H9 (cell line): ENCODE results near the gene ODC1. TPM values are rescaled to one million over a fixed set of nuclear protein-coding genes. Genes with fewer than 3 reads are reported as not detected.
A peak's percentile ranks its signal among the peaks of the same experiment; 100 is the strongest.

Experiments
- DNase-seq: peaks from one replicate; pipeline ENCODE4 v3.0.0-alpha.2; 2017
- H2AFZ ChIP-seq: one replicate; pipeline ENCODE4 v1.6.1; 2013; ENCODE audit warnings: mild to moderate bottlenecking, low read length, control low read depth, moderate library complexity
- H2AK5ac ChIP-seq: 2 replicates; pipeline ENCODE4 v1.6.1; 2013; ENCODE audit warnings: low read length, control low read depth, mixed read lengths; ENCODE audit not compliant: insufficient read length
- H2BK120ac ChIP-seq: one replicate; pipeline ENCODE4 v1.6.1; 2013; ENCODE audit warnings: low read depth, mild to moderate bottlenecking, low read length, control low read depth, inconsistent platforms; ENCODE audit not compliant: poor library complexity, severe bottlenecking
- H2BK12ac ChIP-seq: 2 replicates; pipeline ENCODE4 v1.6.1; 2013; ENCODE audit warnings: low read length, control low read depth, mixed read lengths, low read depth; ENCODE audit not compliant: insufficient read length
- H2BK15ac ChIP-seq: 2 replicates; pipeline ENCODE4 v1.6.1; 2013; ENCODE audit warnings: low read depth, low read length, control low read depth
- H2BK20ac ChIP-seq: one replicate; pipeline ENCODE4 v1.6.1; 2013; ENCODE audit warnings: low read depth, mild to moderate bottlenecking, low read length, control low read depth, inconsistent platforms; ENCODE audit not compliant: poor library complexity, severe bottlenecking
- H2BK5ac ChIP-seq: 2 replicates; pipeline ENCODE4 v1.6.1; 2013; ENCODE audit warnings: low read length, control low read depth, mixed read lengths; ENCODE audit not compliant: insufficient read length
- H3K14ac ChIP-seq: 2 replicates; pipeline ENCODE4 v1.6.1; 2013; ENCODE audit warnings: low read length, control low read depth; ENCODE audit not compliant: insufficient read depth
- H3K18ac ChIP-seq: 2 replicates; pipeline ENCODE4 v1.6.1; 2013; ENCODE audit warnings: low read depth, mild to moderate bottlenecking, mixed read lengths, low read length, control low read depth; ENCODE audit not compliant: insufficient read length
- H3K23ac ChIP-seq: 2 replicates; pipeline ENCODE4 v1.6.1; 2013; ENCODE audit warnings: low read length, control low read depth, mixed read lengths, low read depth; ENCODE audit not compliant: insufficient read length
- H3K23me2 ChIP-seq: 2 replicates; pipeline ENCODE4 v1.6.1; 2013; ENCODE audit warnings: low read depth, mild to moderate bottlenecking, mixed read lengths, low read length, control low read depth; ENCODE audit not compliant: insufficient read length, poor library complexity, severe bottlenecking
- H3K27ac ChIP-seq: 2 replicates; pipeline ENCODE4 v1.5.1; 2013; ENCODE audit warnings: low read length, control low read depth, mixed read lengths, low read depth; ENCODE audit not compliant: insufficient read length
- H3K27me3 ChIP-seq: 2 replicates; pipeline ENCODE4 v1.6.1; 2013; ENCODE audit warnings: low read length, control low read depth, inconsistent platforms; ENCODE audit not compliant: insufficient read depth
- H3K4ac ChIP-seq: 2 replicates; pipeline ENCODE4 v1.6.1; 2013; ENCODE audit warnings: low read depth, mild to moderate bottlenecking, control low read depth, inconsistent platforms, low read length, moderate library complexity
- H3K4me1 ChIP-seq: 2 replicates; pipeline ENCODE4 v1.6.1; 2013; ENCODE audit warnings: low read length, control low read depth, inconsistent platforms; ENCODE audit not compliant: insufficient read depth
- H3K4me2 ChIP-seq: 2 replicates; pipeline ENCODE4 v1.6.1; 2013; ENCODE audit warnings: low read length, control low read depth, mixed read lengths; ENCODE audit not compliant: insufficient read length, insufficient read depth
- H3K56ac ChIP-seq: 2 replicates; pipeline ENCODE4 v1.6.1; 2013; ENCODE audit warnings: low read depth, mild to moderate bottlenecking, mixed read lengths, low read length, control low read depth; ENCODE audit not compliant: insufficient read length
- H3K79me1 ChIP-seq: 2 replicates; pipeline ENCODE4 v1.6.1; 2013; ENCODE audit warnings: low read depth, mild to moderate bottlenecking, moderate library complexity, low read length, control low read depth, inconsistent platforms; ENCODE audit not compliant: insufficient read depth, poor library complexity, severe bottlenecking
- H3K79me2 ChIP-seq: 2 replicates; pipeline ENCODE4 v1.6.1; 2013; ENCODE audit warnings: low read length, control low read depth, inconsistent platforms; ENCODE audit not compliant: insufficient read depth
- H3K9ac ChIP-seq: 2 replicates; pipeline ENCODE4 v1.6.1; 2013; ENCODE audit warnings: low read length, control low read depth, mixed read lengths; ENCODE audit not compliant: insufficient read length; ENCODE audit errors: extremely low read depth
- H3K9me3 ChIP-seq: one replicate; pipeline ENCODE4 v1.6.1; 2013; ENCODE audit warnings: low read depth, low read length, inconsistent platforms; ENCODE audit not compliant: control insufficient read depth
- H3T11ph ChIP-seq: one replicate; pipeline ENCODE4 v1.6.1; 2013; ENCODE audit warnings: mild to moderate bottlenecking, low read length, control low read depth, inconsistent platforms
- H4K20me1 ChIP-seq: one replicate; pipeline ENCODE4 v1.6.1; 2013; ENCODE audit not compliant: control insufficient read depth, insufficient read length, insufficient read depth
- H4K5ac ChIP-seq: 2 replicates; pipeline ENCODE4 v1.6.1; 2013; ENCODE audit warnings: low read depth, mild to moderate bottlenecking, mixed read lengths, low read length, control low read depth; ENCODE audit not compliant: insufficient read length
- H4K8ac ChIP-seq: replicated peaks from 2 replicates; pipeline ENCODE4 v1.6.1; 2013; ENCODE audit warnings: low read length, control low read depth, mixed read lengths, low read depth; ENCODE audit not compliant: insufficient read length
- H4K91ac ChIP-seq: 2 replicates; pipeline ENCODE4 v1.6.1; 2013; ENCODE audit warnings: low read depth, mild to moderate bottlenecking, moderate library complexity, mixed read lengths, low read length, control low read depth; ENCODE audit not compliant: insufficient read length
- H3K27ac Mint-ChIP-seq, 3 experiments: 2 replicates in 2 of 3; 3 replicates in 1 of 3; pipeline ENCODE4 v1.8.0; 2020 to 2021; ENCODE audit warnings: mixed read lengths in 3 of 3, mild to moderate bottlenecking in 1 of 3, moderate library complexity in 1 of 3
- H3K27me3 Mint-ChIP-seq: 2 replicates; pipeline ENCODE4 v1.8.0; 2021; ENCODE audit warnings: low read depth, mild to moderate bottlenecking, moderate library complexity, mixed read lengths
- H3K36me3 Mint-ChIP-seq, 3 experiments: 2 replicates in 2 of 3; 3 replicates in 1 of 3; pipeline ENCODE4 v1.8.0; 2020 to 2021; ENCODE audit warnings: low read depth in 3 of 3, mixed read lengths in 3 of 3; ENCODE audit not compliant: insufficient read depth in 1 of 3
- H3K4me1 Mint-ChIP-seq, 2 experiments: 2 replicates each; pipeline ENCODE4 v1.8.0; 2020; ENCODE audit warnings: mixed read lengths in 2 of 2
- H3K4me3 Mint-ChIP-seq, 2 experiments: 2 replicates in 1 of 2; 3 replicates in 1 of 2; pipeline ENCODE4 v1.8.0; 2020 to 2021; ENCODE audit warnings: mild to moderate bottlenecking in 2 of 2, mixed read lengths in 2 of 2, moderate library complexity in 1 of 2
- H3K9me3 Mint-ChIP-seq, 2 experiments: 2 replicates in 1 of 2; 3 replicates in 1 of 2; pipeline ENCODE4 v1.8.0; 2020; ENCODE audit warnings: mild to moderate bottlenecking in 2 of 2, mixed read lengths in 2 of 2, moderate library complexity in 1 of 2
- CTCF ChIP-seq: fragments of 200-600 bp; sonication (generic); conservative IDR thresholded peaks from 3 replicates; pipeline ENCODE4 v1.8.0; 2021; ENCODE audit warnings: antibody characterized with exemption, mild to moderate bottlenecking
- WGBS: extraction: QIAGEN DNeasy Blood & Tissue Kit; methylation state at CpG from one replicate; pipeline ENCODE4 v1.1.7; 2013; ENCODE audit warnings: missing lambda C conversion rate, low lambda C conversion rate, mixed read lengths; ENCODE audit not compliant: insufficient read length; ENCODE audit errors: extremely low coverage; 5-methylcytosine and 5-hydroxymethylcytosine counted together
- total RNA-seq: library from RNA; stranded (reverse); gene quantifications from 2 replicates; pipeline ENCODE4 v1.2.1, GENCODE V29; 2021

Gene ODC1
- total RNA-seq, 1 experiment from 2014 or later: 48.3 TPM

- H3K4ac ChIP-seq: no peak overlapping the region
- no peaks in the 10 kb centered on the region for H3K23me2 ChIP-seq
- H3K4me2 ChIP-seq: no peak overlapping the region
- peaks cover 3% of the 10 kb centered on the region in 2 experiments; a peak in 2 of 5 replicates for H3K9me3 Mint-ChIP-seq
- no peak overlapping the region for H3K27ac ChIP-seq
- no peak overlapping the region for H3K56ac ChIP-seq
- H4K20me1 ChIP-seq: peaks cover 2% of the 10 kb centered on the region
- no peak overlapping the region for H4K5ac ChIP-seq
- no peaks in the 10 kb centered on the region for H3K79me2 ChIP-seq
- H3K27me3 Mint-ChIP-seq: peaks cover 2% of the 10 kb centered on the region; the same call in 1 of the 2 replicates
- no peak overlapping the region for H4K91ac ChIP-seq
- H3K9me3 ChIP-seq: no peaks in the 10 kb centered on the region
- H3K27ac Mint-ChIP-seq: peak overlapping the region in 1 of 3 experiments; percentile 91; a peak in 1 of 7 replicates
- H3K18ac ChIP-seq: no peak overlapping the region
- H3K4me1 ChIP-seq: no peaks in the 10 kb centered on the region; the same call in 1 of the 2 replicates
- no peak for TF ChIP-seq CTCF
- no peak overlapping the region for H2BK15ac ChIP-seq
- no peaks in the 10 kb centered on the region for H3K27me3 ChIP-seq
- no peak overlapping the region for H2BK120ac ChIP-seq
- H3K23ac ChIP-seq: no peak overlapping the region
- H4K8ac ChIP-seq: no peak overlapping the region
- H2AK5ac ChIP-seq: no peak overlapping the region
- H3K4me3 Mint-ChIP-seq: no peak overlapping the region
- no peak overlapping the region for H3T11ph ChIP-seq
- H2BK20ac ChIP-seq: no peak overlapping the region
- no peak for DNase-seq
- H2AFZ ChIP-seq: no peak overlapping the region
- no CpG with 5 or more reads among the region's 13 CpGs for WGBS
- no peak overlapping the region for H3K9ac ChIP-seq
- no peak overlapping the region for H2BK5ac ChIP-seq
- H2BK12ac ChIP-seq: no peak overlapping the region
- no peaks in the 10 kb centered on the region for H3K79me1 ChIP-seq
- peaks cover 17 to 21% of the 10 kb centered on the region in 2 experiments for H3K4me1 Mint-ChIP-seq
- no peaks in the 10 kb centered on the region for H3K36me3 Mint-ChIP-seq
- no peak overlapping the region; the same call in 1 of the 2 replicates for H3K14ac ChIP-seq
Measured at GRCh38 chr2:10410823-10411437, 37.2 kb downstream of the ODC1 start.
